ENCODE results near the gene ELK3. TPM values are rescaled to one million over a fixed set of nuclear protein-coding genes. Genes with fewer than 3 reads are reported as not detected.

The ELK3 gene
- polyA plus RNA-seq, 1 experiment = 31.2 TPM

DNA sequence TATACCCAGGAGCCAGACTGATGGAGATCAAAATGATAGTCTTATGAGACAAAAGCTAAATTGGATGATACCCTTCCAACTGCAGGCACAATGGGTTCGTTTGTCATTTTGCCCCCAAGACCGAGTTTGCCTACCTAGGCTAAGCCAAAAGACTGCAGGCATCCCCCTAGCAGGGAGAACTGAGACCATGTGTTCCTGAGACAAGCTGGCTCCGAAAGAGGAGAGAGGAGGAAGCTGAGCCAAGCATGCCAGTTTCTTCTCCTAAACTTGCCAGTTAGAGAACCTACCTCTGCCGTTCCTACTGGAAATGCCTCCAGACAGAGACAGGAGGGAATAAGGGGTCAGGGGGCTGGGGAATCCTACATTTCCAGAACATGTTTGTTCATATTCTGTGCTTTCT, 8.3 kb upstream of the ELK3 start:
- peaks cover 3% of the 10 kb centered on the region for H3K27me3 ChIP-seq (ENCODE audit: control insufficient read depth, insufficient read depth, low read length)
- H3K9me3 ChIP-seq (ENCODE audit: control insufficient read depth, insufficient read depth, low read length) = no peaks in the 10 kb centered on the region
- no peak overlapping the region for H3K4me3 ChIP-seq (ENCODE audit: low read depth, low read length)
- ChIA-PET CTCF (interaction anchor here (1.7 kb wide), 1 partner anchor 331 kb away, joined by 4 read pairs; no protein-coding TSS in a partner anchor), POLR2A (no interaction called here)
- no peak for DNase-seq (ENCODE audit: low read depth, low spot score)
- no peak for TF ChIP-seq CTCF (IDR thresholded peaks at IDR 0.05; ENCODE audit: low read depth, low read length)
- H3K27ac ChIP-seq (ENCODE audit: low read depth, low read length) = no peak overlapping the region

DNA sequence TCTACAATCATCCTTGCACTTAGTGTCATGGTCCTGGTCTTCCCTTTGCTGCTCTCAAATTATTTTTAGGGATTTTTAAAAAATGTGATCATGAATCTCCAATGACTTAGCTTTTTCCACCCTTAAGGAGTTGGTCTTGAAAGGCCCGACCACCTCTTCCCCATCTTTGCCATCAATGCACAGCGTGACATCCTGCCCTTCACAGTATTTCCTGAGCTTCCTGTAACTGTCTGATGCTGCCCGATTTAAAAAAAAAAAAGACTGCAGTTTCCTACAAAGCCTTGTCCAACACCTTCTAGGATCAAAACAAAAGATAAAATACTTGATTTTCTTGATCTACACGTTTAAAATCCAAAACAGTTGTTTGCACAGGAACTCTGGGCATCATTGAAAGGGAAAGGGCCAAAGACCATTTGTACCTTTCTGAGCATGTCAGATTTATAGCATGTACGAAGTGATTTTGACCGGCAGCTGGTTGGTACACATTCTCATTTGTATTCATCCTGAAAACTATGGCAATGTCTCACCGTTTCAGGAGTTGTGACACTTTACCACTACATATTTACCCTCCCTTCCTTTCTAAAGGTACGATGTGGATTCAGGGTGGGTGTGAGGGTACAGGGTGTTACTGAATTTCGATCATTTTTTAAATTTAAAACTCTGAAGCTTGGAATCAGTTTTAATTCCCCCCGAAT, 7.4 kb upstream of the ELK3 start:
- H3K27ac ChIP-seq (ENCODE audit: low read depth, low read length) = no peak overlapping the region
- peaks cover 3% of the 10 kb centered on the region for H3K27me3 ChIP-seq (ENCODE audit: control insufficient read depth, insufficient read depth, low read length)
- CTCF ChIA-PET = interaction anchor here (0.5 to 1.9 kb wide), 4 partner anchors 28 to 330 kb away, joined by 3 to 14 read pairs (median 6); no protein-coding TSS in a partner anchor
- no peak for DNase-seq (ENCODE audit: low read depth, low spot score)
- no peak overlapping the region for H3K4me3 ChIP-seq (ENCODE audit: low read depth, low read length)
- POLR2A ChIA-PET = no interaction called here
- H3K9me3 ChIP-seq (ENCODE audit: control insufficient read depth, insufficient read depth, low read length) = no peaks in the 10 kb centered on the region
- no peak for TF ChIP-seq CTCF (IDR thresholded peaks at IDR 0.05; ENCODE audit: low read depth, low read length)

- ChIA-PET CTCF (interaction anchor here (0.6 to 1.9 kb wide), 2 partner anchors 27 to 146 kb away, joined by 3 to 14 read pairs; no protein-coding TSS in a partner anchor), POLR2A (no interaction called here)
- no peaks in the 10 kb centered on the region for H3K9me3 ChIP-seq (ENCODE audit: control insufficient read depth, insufficient read depth, low read length)
- no peak for TF ChIP-seq CTCF (IDR thresholded peaks at IDR 0.05; ENCODE audit: low read depth, low read length)
- no peak overlapping the region for H3K27ac ChIP-seq (ENCODE audit: low read depth, low read length)
- H3K27me3 ChIP-seq (ENCODE audit: control insufficient read depth, insufficient read depth, low read length) = peaks cover 3% of the 10 kb centered on the region
- no peak for DNase-seq (ENCODE audit: low read depth, low spot score)
- H3K4me3 ChIP-seq (ENCODE audit: low read depth, low read length) = no peak overlapping the region
Measured at GRCh38 chr12:96187956-96188355, 6.2 kb upstream of the ELK3 start.

DNA sequence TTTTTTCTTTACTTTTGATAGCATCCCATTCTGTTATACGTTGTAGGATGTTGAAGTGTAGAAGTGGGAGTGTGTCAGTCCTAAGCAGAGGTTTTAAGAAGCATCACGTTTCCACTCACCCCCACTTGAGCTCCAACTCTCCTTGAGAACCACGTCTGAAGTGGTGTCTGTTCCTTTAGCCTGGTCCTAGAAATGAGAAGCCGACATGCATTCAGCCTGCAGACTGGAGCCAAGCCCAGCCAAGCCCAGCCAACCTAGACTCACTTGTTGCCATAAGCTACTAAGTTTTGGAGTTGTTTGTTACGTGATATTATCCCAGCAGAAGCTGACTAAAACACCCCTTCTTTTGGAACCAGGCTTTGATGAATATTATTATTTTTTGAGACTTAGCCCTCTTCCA, 4.4 kb upstream of the ELK3 start:
- TF ChIP-seq CTCF (IDR thresholded peaks at IDR 0.05; ENCODE audit: low read depth, low read length) = no peak
- POLR2A ChIA-PET = no interaction called here
- CTCF ChIA-PET = interaction anchor here (2.8 kb wide), 1 partner anchor 26 kb away, joined by 14 read pairs; no protein-coding TSS in a partner anchor

DNA sequence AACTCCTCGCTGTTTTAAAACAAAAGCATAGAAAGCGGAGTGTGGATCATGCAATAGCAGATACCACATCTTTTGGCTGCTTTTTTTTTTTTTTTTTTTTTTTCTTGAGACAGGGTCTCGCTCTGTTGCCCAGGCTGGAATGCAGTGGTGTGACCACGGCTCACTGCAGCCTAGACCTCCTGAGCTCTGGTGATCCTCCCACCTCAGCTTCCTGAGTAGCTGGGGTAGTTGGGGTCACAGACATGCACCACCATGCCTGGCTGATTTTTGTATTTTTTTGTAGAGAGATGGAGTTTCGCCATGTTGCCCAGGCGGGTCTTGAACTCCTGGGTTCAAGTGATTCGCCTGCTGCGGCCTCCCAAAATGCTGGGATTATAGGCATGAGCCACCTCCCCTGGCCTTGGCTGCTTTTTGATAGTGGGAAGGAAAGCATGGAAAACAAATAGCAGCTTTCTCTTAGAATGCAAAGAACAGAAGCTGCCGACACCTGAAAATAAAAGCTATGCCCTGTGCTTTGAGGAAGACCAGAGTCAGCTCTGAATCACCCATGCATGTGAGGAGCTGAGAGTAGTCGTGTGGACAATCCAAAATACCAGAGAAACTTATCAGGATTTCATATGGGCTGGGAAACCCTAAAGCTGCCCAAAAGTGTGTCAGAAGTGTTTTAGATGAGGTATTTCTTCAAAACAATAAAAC, 3.6 kb upstream of the ELK3 start:
- H3K27me3 ChIP-seq (ENCODE audit: control insufficient read depth, insufficient read depth, low read length) = no peaks in the 10 kb centered on the region
- POLR2A ChIA-PET = no interaction called here
- CTCF ChIA-PET = interaction anchor here (2.8 kb wide), 1 partner anchor 25 kb away, joined by 14 read pairs; no protein-coding TSS in a partner anchor
- no peak for DNase-seq (ENCODE audit: low read depth, low spot score)
- H3K4me3 ChIP-seq (ENCODE audit: low read depth, low read length) = no peak overlapping the region
- no peak overlapping the region for H3K27ac ChIP-seq (ENCODE audit: low read depth, low read length)
- no peak for TF ChIP-seq CTCF (IDR thresholded peaks at IDR 0.05; ENCODE audit: low read depth, low read length)
- H3K9me3 ChIP-seq (ENCODE audit: control insufficient read depth, insufficient read depth, low read length) = no peaks in the 10 kb centered on the region; the same call in 1 of the 2 replicates

More for the DNA sequence above, 4.4 kb upstream of the ELK3 start:
- DNase-seq (ENCODE audit: low read depth, low spot score) = no peak
- Histone ChIP-seq H3K27me3 (ENCODE audit: control insufficient read depth, insufficient read depth, low read length) (no peaks in the 10 kb centered on the region), H3K4me3 (ENCODE audit: low read depth, low read length) (no peak overlapping the region), H3K27ac (ENCODE audit: low read depth, low read length) (no peak overlapping the region), H3K9me3 (ENCODE audit: control insufficient read depth, insufficient read depth, low read length) (no peaks in the 10 kb centered on the region)

Measured in AG04450 (cell line).